WTC11 (cell line): ENCODE results near the gene CNGA1. TPM values are rescaled to one million over a fixed set of nuclear protein-coding genes. Genes with fewer than 3 reads are reported as not detected.

ENCODE experiments used
- ATAC-seq: fragments of 200-7000 bp; cut with Tn5 transposase; 2 replicates; pipeline ENCODE4 v1.10.0; 2021; ENCODE audit warnings: mild to moderate bottlenecking, moderate library complexity
- CTCF ChIA-PET: fragments of 300-600 bp; sonication (Branson Sonifier 250); formaldehyde crosslinking; loops from one replicate; lab custom pipeline; 2021; ENCODE audit warnings: antibody characterized with exemption; lab: Charles Lee
- POLR2A ChIA-PET: fragments of 350-600 bp; sonication (Branson Sonifier 250); formaldehyde crosslinking; loops from one replicate; lab custom pipeline; 2021; ENCODE audit warnings: antibody characterized with exemption; lab: Charles Lee
- DNase-seq: peaks from one replicate; pipeline ENCODE4 v3.0.0; 2021; ENCODE audit warnings: low spot score
- H3K27ac Mint-ChIP-seq: 2 replicates; pipeline ENCODE4 v1.8.0; 2021; ENCODE audit warnings: mixed read lengths
- H3K27me3 Mint-ChIP-seq: 2 replicates; pipeline ENCODE4 v1.8.0; 2021; ENCODE audit warnings: low read depth, mild to moderate bottlenecking, moderate library complexity, mixed read lengths
- H3K36me3 Mint-ChIP-seq: 2 replicates; pipeline ENCODE4 v1.8.0; 2021; ENCODE audit warnings: mixed read lengths
- H3K4me1 Mint-ChIP-seq: 2 replicates; pipeline ENCODE4 v1.8.0; 2022; ENCODE audit warnings: mixed read lengths
- H3K4me3 Mint-ChIP-seq: 2 replicates; pipeline ENCODE4 v1.8.0; 2021; ENCODE audit warnings: mild to moderate bottlenecking, moderate library complexity, mixed read lengths
- H3K9me3 Mint-ChIP-seq: 2 replicates; pipeline ENCODE4 v1.8.0; 2021; ENCODE audit warnings: mixed read lengths
- CREM ChIP-seq: sonication (generic); formaldehyde crosslinking; IDR thresholded peaks from 2 replicates; pipeline ENCODE4 v1.8.1; 2022; ENCODE audit warnings: mild to moderate bottlenecking, missing genetic modification reagents, moderate library complexity
- ELF4 ChIP-seq: sonication (generic); formaldehyde crosslinking; IDR thresholded peaks from 2 replicates; pipeline ENCODE4 v1.8.1; 2022; ENCODE audit warnings: low read depth, mild to moderate bottlenecking, moderate library complexity, missing genetic modification reagents
- EMX1 ChIP-seq: fragments of 250-450 bp; sonication (Bioruptor Pico); IDR thresholded peaks from 2 replicates; pipeline ENCODE4 v1.8.0; 2021; ENCODE audit warnings: mild to moderate bottlenecking
- ETV6 ChIP-seq: sonication (generic); formaldehyde crosslinking; IDR thresholded peaks from 2 replicates; pipeline ENCODE4 v1.8.1; 2022; ENCODE audit warnings: mild to moderate bottlenecking, missing genetic modification reagents
- FOXK1 ChIP-seq: sonication (generic); formaldehyde crosslinking; IDR thresholded peaks from 2 replicates; pipeline ENCODE4 v1.8.0; 2022; ENCODE audit warnings: mild to moderate bottlenecking, moderate library complexity, missing genetic modification reagents
- JUN ChIP-seq: sonication (generic); formaldehyde crosslinking; IDR thresholded peaks from 2 replicates; pipeline ENCODE4 v1.8.0; 2023; ENCODE audit warnings: mild to moderate bottlenecking, missing genetic modification reagents
- MXD4 ChIP-seq: fragments of 250-450 bp; sonication (Bioruptor Pico); IDR thresholded peaks from 2 replicates; pipeline ENCODE4 v1.8.0; 2021; ENCODE audit warnings: mild to moderate bottlenecking, moderate library complexity, borderline replicate concordance
- MYBL2 ChIP-seq: sonication (generic); formaldehyde crosslinking; IDR thresholded peaks from 2 replicates; pipeline ENCODE4 v1.8.1; 2023; ENCODE audit warnings: mild to moderate bottlenecking, moderate library complexity, missing genetic modification reagents
- NR2C2 ChIP-seq: sonication (generic); formaldehyde crosslinking; IDR thresholded peaks from 2 replicates; pipeline ENCODE4 v1.8.0; 2022; ENCODE audit warnings: mild to moderate bottlenecking, missing genetic modification reagents
- SOX15 ChIP-seq: fragments of 250-450 bp; sonication (Bioruptor Pico); IDR thresholded peaks from 2 replicates; pipeline ENCODE4 v1.9.0; 2021; ENCODE audit warnings: mild to moderate bottlenecking
- SP1 ChIP-seq: sonication (generic); formaldehyde crosslinking; conservative IDR thresholded peaks from 2 replicates; pipeline ENCODE4 v1.8.1; 2022; ENCODE audit warnings: missing genetic modification reagents
- TEAD1 ChIP-seq: sonication (generic); formaldehyde crosslinking; IDR thresholded peaks from 2 replicates; pipeline ENCODE4 v1.8.0; 2022; ENCODE audit warnings: mild to moderate bottlenecking, missing genetic modification reagents
- TEAD4 ChIP-seq: sonication (generic); formaldehyde crosslinking; IDR thresholded peaks from 2 replicates; pipeline ENCODE4 v1.8.0; 2022; ENCODE audit warnings: mild to moderate bottlenecking, missing genetic modification reagents
- ZNF121 ChIP-seq: sonication (generic); formaldehyde crosslinking; IDR thresholded peaks from 2 replicates; pipeline ENCODE4 v1.8.0; 2023; ENCODE audit warnings: missing genetic modification reagents
- ZNF219 ChIP-seq: sonication (generic); formaldehyde crosslinking; IDR thresholded peaks from 2 replicates; pipeline ENCODE4 v1.8.0; 2023; ENCODE audit warnings: missing genetic modification reagents, mild to moderate bottlenecking, borderline replicate concordance
- ZNF671 ChIP-seq: fragments of 250-450 bp; sonication (Bioruptor Pico); IDR thresholded peaks from 2 replicates; pipeline ENCODE4 v1.8.0; 2021; ENCODE audit warnings: mild to moderate bottlenecking
- total RNA-seq: library from RNA; stranded (reverse); gene quantifications from 3 replicates; pipeline ENCODE4 v1.2.3, GENCODE V29; 2021
- TF ChIP-seq, protein P1 (sequence below): sonication (generic); formaldehyde crosslinking; IDR thresholded peaks from 2 replicates; pipeline ENCODE4 v1.8.1; 2022; ENCODE audit warnings: mild to moderate bottlenecking, moderate library complexity, missing genetic modification reagents
- TF ChIP-seq, protein P2 (sequence below): sonication (generic); formaldehyde crosslinking; IDR thresholded peaks from 2 replicates; pipeline ENCODE4 v1.8.1; 2023; ENCODE audit warnings: mild to moderate bottlenecking, missing genetic modification reagents
- TF ChIP-seq, protein P3 (sequence below): fragments of 250-450 bp; sonication (Bioruptor Pico); IDR thresholded peaks from 2 replicates; pipeline ENCODE4 v2.1.2; 2022; ENCODE audit warnings: mild to moderate bottlenecking, moderate library complexity
- TF ChIP-seq, protein P4 (sequence below): fragments of 250-450 bp; sonication (Bioruptor Pico); IDR thresholded peaks from 2 replicates; pipeline ENCODE4 v1.9.0; 2021; ENCODE audit warnings: mild to moderate bottlenecking
- TF ChIP-seq, protein P5 (sequence below): fragments of 250-450 bp; sonication (Bioruptor Pico); IDR thresholded peaks from 2 replicates; pipeline ENCODE4 v1.9.0; 2021; ENCODE audit warnings: mild to moderate bottlenecking, borderline replicate concordance
- TF ChIP-seq, protein P6 (sequence below): fragments of 250-450 bp; sonication (Bioruptor Pico); IDR thresholded peaks from 2 replicates; pipeline ENCODE4 v1.9.0; 2021; ENCODE audit warnings: mild to moderate bottlenecking
- TF ChIP-seq, protein P7 (sequence below): sonication (generic); formaldehyde crosslinking; IDR thresholded peaks from 2 replicates; pipeline ENCODE4 v1.8.1; 2023; ENCODE audit warnings: mild to moderate bottlenecking, missing genetic modification reagents, moderate library complexity

CNGA1 gene
- total RNA-seq, 1 experiment from 2014 or later, result 1.1 TPM

DNA sequence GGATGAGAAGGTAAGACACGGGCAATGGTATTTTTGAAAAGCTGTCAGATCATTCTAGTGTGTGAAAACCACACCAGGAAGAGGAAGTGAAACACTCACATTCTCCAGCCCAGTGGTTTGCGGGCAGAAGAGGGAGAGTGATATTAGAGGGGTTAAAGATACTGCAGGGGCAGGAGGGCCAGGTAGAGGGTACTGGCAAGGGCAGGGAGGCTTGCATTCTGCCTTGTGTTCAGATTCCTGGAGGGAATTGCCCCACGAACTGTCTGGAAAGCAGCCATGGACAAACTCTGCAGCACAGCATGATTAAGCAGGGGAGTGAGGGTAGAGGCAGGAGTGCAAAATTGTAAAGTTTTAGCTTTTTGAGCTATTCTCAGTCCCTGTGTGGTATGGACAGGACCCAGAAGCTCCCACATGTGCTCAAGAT is 31.0 kb upstream of the CNGA1 start:
- POLR2A ChIA-PET, result no interaction called here
- peaks cover 3% of the 10 kb centered on the region; the same call in 1 of the 2 replicates for H3K9me3 Mint-ChIP-seq
- TF ChIP-seq, protein P1, sequence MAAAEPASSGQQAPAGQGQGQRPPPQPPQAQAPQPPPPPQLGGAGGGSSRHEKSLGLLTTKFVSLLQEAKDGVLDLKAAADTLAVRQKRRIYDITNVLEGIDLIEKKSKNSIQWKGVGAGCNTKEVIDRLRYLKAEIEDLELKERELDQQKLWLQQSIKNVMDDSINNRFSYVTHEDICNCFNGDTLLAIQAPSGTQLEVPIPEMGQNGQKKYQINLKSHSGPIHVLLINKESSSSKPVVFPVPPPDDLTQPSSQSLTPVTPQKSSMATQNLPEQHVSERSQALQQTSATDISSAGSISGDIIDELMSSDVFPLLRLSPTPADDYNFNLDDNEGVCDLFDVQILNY (CRISPR knock-in tag), result no peak
- TF ChIP-seq ETV6 (CRISPR knock-in tag), result no peak
- TF ChIP-seq ZNF121 (CRISPR knock-in tag), result no peak
- no peak for TF ChIP-seq FOXK1 (CRISPR knock-in tag)
- TF ChIP-seq EMX1 (CRISPR knock-in tag), result no peak
- no peak for TF ChIP-seq NR2C2 (CRISPR knock-in tag)
- TF ChIP-seq, protein P2, sequence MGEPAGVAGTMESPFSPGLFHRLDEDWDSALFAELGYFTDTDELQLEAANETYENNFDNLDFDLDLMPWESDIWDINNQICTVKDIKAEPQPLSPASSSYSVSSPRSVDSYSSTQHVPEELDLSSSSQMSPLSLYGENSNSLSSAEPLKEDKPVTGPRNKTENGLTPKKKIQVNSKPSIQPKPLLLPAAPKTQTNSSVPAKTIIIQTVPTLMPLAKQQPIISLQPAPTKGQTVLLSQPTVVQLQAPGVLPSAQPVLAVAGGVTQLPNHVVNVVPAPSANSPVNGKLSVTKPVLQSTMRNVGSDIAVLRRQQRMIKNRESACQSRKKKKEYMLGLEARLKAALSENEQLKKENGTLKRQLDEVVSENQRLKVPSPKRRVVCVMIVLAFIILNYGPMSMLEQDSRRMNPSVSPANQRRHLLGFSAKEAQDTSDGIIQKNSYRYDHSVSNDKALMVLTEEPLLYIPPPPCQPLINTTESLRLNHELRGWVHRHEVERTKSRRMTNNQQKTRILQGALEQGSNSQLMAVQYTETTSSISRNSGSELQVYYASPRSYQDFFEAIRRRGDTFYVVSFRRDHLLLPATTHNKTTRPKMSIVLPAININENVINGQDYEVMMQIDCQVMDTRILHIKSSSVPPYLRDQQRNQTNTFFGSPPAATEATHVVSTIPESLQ, result no peak
- no peak for TF ChIP-seq MXD4
- no peak for TF ChIP-seq ZNF671 (CRISPR knock-in tag)
- TF ChIP-seq, all 79 proteins: peak for 0
- CTCF ChIA-PET, result no interaction called here
- Mint-ChIP-seq H3K27me3 (no peaks in the 10 kb centered on the region), H3K27ac (no peak overlapping the region), H3K4me3 (no peak overlapping the region), H3K4me1 (peaks cover 12% of the 10 kb centered on the region), H3K36me3 (no peaks in the 10 kb centered on the region)
- no peak for ATAC-seq
- DNase-seq, result no peak

DNA sequence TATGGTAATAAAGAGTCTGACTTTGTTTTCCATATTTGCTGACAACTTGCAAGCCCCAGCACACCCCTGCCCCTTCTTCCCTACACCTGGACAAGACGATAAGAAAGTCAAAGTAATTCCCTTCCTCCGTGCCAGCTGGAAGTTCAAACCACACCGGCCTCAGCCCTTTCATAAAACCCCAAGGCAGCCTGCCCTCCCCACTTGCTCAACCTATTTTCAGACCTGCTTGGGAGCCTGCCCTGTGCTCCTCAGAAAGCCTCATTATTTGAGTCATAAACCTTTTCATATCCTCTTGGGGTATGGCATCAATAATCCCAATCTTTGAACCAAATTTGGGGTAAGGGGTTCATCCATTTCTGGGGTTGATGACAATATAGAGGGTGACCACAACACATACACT is 29.6 kb upstream of the CNGA1 start:
- ChIA-PET POLR2A (no interaction called here), CTCF (interaction anchor here (1.0 to 1.6 kb wide), 2 partner anchors 12 to 15 kb away, joined by 3 to 8 read pairs; no protein-coding TSS in a partner anchor)
- Mint-ChIP-seq H3K4me1 (peaks cover 12% of the 10 kb centered on the region), H3K27me3 (no peaks in the 10 kb centered on the region), H3K36me3 (no peaks in the 10 kb centered on the region), H3K4me3 (no peak overlapping the region), H3K9me3 (peaks cover 3% of the 10 kb centered on the region; the same call in 1 of the 2 replicates), H3K27ac (no peak overlapping the region)
- ATAC-seq, result no peak
- DNase-seq, result no peak
- TF ChIP-seq JUN (no peak), MYBL2 (CRISPR knock-in tag) (no peak), TEAD4 (CRISPR knock-in tag) (no peak), SOX15 (no peak), ZNF219 (no peak), TEAD1 (CRISPR knock-in tag) (no peak), SP1 (no peak), ELF4 (CRISPR knock-in tag) (no peak), EMX1 (CRISPR knock-in tag) (no peak), CREM (CRISPR knock-in tag) (no peak)
- TF ChIP-seq, protein P3, sequence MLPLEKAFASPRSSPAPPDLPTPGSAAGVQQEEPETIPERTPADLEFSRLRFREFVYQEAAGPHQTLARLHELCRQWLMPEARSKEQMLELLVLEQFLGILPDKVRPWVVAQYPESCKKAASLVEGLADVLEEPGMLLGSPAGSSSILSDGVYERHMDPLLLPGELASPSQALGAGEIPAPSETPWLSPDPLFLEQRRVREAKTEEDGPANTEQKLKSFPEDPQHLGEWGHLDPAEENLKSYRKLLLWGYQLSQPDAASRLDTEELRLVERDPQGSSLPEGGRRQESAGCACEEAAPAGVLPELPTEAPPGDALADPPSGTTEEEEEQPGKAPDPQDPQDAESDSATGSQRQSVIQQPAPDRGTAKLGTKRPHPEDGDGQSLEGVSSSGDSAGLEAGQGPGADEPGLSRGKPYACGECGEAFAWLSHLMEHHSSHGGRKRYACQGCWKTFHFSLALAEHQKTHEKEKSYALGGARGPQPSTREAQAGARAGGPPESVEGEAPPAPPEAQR (CRISPR knock-in tag), result no peak
- TF ChIP-seq, protein P4, sequence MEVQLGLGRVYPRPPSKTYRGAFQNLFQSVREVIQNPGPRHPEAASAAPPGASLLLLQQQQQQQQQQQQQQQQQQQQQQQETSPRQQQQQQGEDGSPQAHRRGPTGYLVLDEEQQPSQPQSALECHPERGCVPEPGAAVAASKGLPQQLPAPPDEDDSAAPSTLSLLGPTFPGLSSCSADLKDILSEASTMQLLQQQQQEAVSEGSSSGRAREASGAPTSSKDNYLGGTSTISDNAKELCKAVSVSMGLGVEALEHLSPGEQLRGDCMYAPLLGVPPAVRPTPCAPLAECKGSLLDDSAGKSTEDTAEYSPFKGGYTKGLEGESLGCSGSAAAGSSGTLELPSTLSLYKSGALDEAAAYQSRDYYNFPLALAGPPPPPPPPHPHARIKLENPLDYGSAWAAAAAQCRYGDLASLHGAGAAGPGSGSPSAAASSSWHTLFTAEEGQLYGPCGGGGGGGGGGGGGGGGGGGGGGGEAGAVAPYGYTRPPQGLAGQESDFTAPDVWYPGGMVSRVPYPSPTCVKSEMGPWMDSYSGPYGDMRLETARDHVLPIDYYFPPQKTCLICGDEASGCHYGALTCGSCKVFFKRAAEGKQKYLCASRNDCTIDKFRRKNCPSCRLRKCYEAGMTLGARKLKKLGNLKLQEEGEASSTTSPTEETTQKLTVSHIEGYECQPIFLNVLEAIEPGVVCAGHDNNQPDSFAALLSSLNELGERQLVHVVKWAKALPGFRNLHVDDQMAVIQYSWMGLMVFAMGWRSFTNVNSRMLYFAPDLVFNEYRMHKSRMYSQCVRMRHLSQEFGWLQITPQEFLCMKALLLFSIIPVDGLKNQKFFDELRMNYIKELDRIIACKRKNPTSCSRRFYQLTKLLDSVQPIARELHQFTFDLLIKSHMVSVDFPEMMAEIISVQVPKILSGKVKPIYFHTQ (CRISPR knock-in tag), result no peak
- TF ChIP-seq, protein P5, sequence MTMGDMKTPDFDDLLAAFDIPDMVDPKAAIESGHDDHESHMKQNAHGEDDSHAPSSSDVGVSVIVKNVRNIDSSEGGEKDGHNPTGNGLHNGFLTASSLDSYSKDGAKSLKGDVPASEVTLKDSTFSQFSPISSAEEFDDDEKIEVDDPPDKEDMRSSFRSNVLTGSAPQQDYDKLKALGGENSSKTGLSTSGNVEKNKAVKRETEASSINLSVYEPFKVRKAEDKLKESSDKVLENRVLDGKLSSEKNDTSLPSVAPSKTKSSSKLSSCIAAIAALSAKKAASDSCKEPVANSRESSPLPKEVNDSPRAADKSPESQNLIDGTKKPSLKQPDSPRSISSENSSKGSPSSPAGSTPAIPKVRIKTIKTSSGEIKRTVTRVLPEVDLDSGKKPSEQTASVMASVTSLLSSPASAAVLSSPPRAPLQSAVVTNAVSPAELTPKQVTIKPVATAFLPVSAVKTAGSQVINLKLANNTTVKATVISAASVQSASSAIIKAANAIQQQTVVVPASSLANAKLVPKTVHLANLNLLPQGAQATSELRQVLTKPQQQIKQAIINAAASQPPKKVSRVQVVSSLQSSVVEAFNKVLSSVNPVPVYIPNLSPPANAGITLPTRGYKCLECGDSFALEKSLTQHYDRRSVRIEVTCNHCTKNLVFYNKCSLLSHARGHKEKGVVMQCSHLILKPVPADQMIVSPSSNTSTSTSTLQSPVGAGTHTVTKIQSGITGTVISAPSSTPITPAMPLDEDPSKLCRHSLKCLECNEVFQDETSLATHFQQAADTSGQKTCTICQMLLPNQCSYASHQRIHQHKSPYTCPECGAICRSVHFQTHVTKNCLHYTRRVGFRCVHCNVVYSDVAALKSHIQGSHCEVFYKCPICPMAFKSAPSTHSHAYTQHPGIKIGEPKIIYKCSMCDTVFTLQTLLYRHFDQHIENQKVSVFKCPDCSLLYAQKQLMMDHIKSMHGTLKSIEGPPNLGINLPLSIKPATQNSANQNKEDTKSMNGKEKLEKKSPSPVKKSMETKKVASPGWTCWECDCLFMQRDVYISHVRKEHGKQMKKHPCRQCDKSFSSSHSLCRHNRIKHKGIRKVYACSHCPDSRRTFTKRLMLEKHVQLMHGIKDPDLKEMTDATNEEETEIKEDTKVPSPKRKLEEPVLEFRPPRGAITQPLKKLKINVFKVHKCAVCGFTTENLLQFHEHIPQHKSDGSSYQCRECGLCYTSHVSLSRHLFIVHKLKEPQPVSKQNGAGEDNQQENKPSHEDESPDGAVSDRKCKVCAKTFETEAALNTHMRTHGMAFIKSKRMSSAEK, result no peak
- TF ChIP-seq, protein P6, sequence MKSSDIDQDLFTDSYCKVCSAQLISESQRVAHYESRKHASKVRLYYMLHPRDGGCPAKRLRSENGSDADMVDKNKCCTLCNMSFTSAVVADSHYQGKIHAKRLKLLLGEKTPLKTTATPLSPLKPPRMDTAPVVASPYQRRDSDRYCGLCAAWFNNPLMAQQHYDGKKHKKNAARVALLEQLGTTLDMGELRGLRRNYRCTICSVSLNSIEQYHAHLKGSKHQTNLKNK, result no peak
- TF ChIP-seq, protein P7, sequence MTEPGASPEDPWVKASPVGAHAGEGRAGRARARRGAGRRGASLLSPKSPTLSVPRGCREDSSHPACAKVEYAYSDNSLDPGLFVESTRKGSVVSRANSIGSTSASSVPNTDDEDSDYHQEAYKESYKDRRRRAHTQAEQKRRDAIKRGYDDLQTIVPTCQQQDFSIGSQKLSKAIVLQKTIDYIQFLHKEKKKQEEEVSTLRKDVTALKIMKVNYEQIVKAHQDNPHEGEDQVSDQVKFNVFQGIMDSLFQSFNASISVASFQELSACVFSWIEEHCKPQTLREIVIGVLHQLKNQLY (CRISPR knock-in tag), result no peak
